HepG2 (cell line): ENCODE measurements around the gene CKAP5.

Source experiments
- AKAP8 ChIP-seq: sonication (generic); formaldehyde crosslinking; IDR thresholded peaks from 2 replicates; pipeline ENCODE4 v1.5.1; 2020; ENCODE audit warnings: mild to moderate bottlenecking, missing genetic modification reagents
- CTCF ChIP-seq: sonication (generic); formaldehyde crosslinking; IDR thresholded peaks from 2 replicates; pipeline ENCODE4 v1.5.0; 2020; ENCODE audit warnings: mild to moderate bottlenecking, missing genetic modification reagents, moderate library complexity
- HNRNPH1 ChIP-seq: fragments of 200-400 bp; formaldehyde crosslinking; optimal IDR thresholded peaks from 2 replicates; pipeline ENCODE3; 2017; ENCODE audit warnings: mild to moderate bottlenecking, low read depth, low read length
- MAFF ChIP-seq: IDR thresholded peaks from 2 replicates; pipeline ENCODE4 v1.6.1; 2011; ENCODE audit warnings: low read depth, low read length, improper control_type of control experiment
- POLR2A ChIP-seq, 2 experiments: IDR thresholded peaks; 2 replicates each; pipeline ENCODE4 v1.6.1; 2011; ENCODE audit warnings: low read depth in 2 of 2, low read length in 2 of 2, mild to moderate bottlenecking in 1 of 2, moderate library complexity in 1 of 2; ENCODE audit not compliant: insufficient read depth in 1 of 2
- SRF ChIP-seq: IDR thresholded peaks from 2 replicates; pipeline ENCODE4 v1.6.1; 2011; ENCODE audit warnings: mild to moderate bottlenecking, low read depth, low read length, moderate library complexity
- TERF1 ChIP-seq: sonication (generic); formaldehyde crosslinking; IDR thresholded peaks from 2 replicates; pipeline ENCODE4 v1.8.0; 2022; ENCODE audit warnings: mild to moderate bottlenecking, missing genetic modification reagents, moderate library complexity
- ZBTB3 ChIP-seq: sonication (generic); formaldehyde crosslinking; IDR thresholded peaks from 2 replicates; pipeline ENCODE4 v1.4.0; 2020; ENCODE audit warnings: low read depth, mild to moderate bottlenecking, moderate library complexity, missing genetic modification reagents, borderline replicate concordance
- ZBTB8A ChIP-seq: sonication (generic); formaldehyde crosslinking; IDR thresholded peaks from 2 replicates; pipeline ENCODE4 v1.4.0; 2020; ENCODE audit warnings: mild to moderate bottlenecking, low read depth, missing genetic modification reagents, borderline replicate concordance
- ZNF225 ChIP-seq: sonication (generic); formaldehyde crosslinking; IDR thresholded peaks from 2 replicates; pipeline ENCODE4 v1.4.0; 2020; ENCODE audit warnings: mild to moderate bottlenecking, missing genetic modification reagents
- ZNF274 ChIP-seq: sonication (generic); formaldehyde crosslinking; IDR thresholded peaks from 2 replicates; pipeline ENCODE4 v1.5.1; 2020; ENCODE audit warnings: mild to moderate bottlenecking, missing genetic modification reagents
- ZNF354B ChIP-seq: sonication (generic); formaldehyde crosslinking; IDR thresholded peaks from 2 replicates; pipeline ENCODE4 v1.8.0; 2022; ENCODE audit warnings: mild to moderate bottlenecking, missing genetic modification reagents
- ZNF629 ChIP-seq: sonication (generic); formaldehyde crosslinking; conservative IDR thresholded peaks from 2 replicates; pipeline ENCODE4 v1.5.0; 2020; ENCODE audit warnings: missing genetic modification reagents

GRCh38 chr11:46850829-46851380 is 4.8 kb upstream of the CKAP5 start:
- TF ChIP-seq ZBTB3: no peak
- TF ChIP-seq POLR2A (IDR thresholded peaks at IDR 0.05; ENCODE audit: insufficient read depth in 1 of 2, low read depth in 2 of 2, low read length in 2 of 2): no peak
- no peak for TF ChIP-seq ZNF354B
- TF ChIP-seq SRF: no peak
- no peak for TF ChIP-seq ZNF225
- TF ChIP-seq ZBTB8A (CRISPR knock-in tag): no peak
- TF ChIP-seq ZNF629 (CRISPR knock-in tag): no peak
- TF ChIP-seq CTCF (CRISPR knock-in tag): no peak
- no peak for TF ChIP-seq ZNF274 (CRISPR knock-in tag)
- TF ChIP-seq MAFF: no peak
- no peak for TF ChIP-seq AKAP8 (CRISPR knock-in tag)
- no peak for TF ChIP-seq HNRNPH1
- TF ChIP-seq TERF1 (CRISPR knock-in tag): no peak
